Stimulated activated CD8-positive, alpha-beta memory T cell treated with anti-CD3 and anti-CD28 coated beads, Interleukin-4, amount 100 ng/mL, for 4 hours (primary cell): Measurements from ENCODE around the gene HNRNPU.

Experiments used
- DNase-seq, 2 donors: peaks; one replicate each; pipeline ENCODE4 v3.0.0-alpha.2; 2020; ENCODE audit warnings: low read depth in 2 of 2, low spot score in 1 of 2

The HNRNPU gene

DNA sequence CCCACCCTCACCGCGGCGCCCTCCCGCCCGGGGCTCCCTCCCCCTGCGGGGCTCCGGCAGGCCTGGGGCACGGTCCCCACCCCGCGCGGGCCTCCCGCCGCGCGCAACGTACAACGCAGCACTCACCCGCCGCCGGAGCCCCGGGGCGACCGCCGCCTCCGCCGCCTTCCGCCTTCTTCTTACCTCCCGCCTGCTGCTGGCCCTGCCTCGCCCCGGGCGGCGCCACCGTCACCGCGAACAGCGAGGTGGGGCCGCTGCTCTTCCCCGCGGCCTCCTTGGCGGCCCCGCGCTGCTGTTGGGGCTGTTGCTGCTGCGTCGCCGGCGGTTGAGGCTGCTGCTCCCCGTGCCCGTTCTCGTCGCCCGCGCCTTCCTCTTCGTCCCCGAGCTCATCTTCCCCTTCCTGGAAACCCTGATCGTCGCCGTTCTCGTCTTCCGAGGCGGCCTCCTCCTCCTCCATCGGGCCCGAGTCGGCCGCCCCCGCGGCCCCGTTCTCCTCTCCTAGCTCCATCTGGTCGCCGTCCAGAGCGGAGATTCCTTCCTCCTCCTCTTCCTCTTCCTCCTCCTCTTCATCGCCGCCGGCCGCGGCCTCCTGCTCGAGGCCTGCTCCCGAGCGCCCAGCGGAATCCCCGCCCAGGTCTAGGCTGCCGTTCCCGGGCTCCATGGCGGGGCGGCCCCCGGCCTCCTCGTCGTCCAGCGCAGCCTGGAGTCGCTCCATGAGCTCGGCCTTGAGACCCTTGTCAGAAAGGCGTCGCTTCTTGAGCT is 671 bp downstream of the HNRNPU start:
- DNase-seq: peak in 1 of 2 donors; percentile 21

DNA sequence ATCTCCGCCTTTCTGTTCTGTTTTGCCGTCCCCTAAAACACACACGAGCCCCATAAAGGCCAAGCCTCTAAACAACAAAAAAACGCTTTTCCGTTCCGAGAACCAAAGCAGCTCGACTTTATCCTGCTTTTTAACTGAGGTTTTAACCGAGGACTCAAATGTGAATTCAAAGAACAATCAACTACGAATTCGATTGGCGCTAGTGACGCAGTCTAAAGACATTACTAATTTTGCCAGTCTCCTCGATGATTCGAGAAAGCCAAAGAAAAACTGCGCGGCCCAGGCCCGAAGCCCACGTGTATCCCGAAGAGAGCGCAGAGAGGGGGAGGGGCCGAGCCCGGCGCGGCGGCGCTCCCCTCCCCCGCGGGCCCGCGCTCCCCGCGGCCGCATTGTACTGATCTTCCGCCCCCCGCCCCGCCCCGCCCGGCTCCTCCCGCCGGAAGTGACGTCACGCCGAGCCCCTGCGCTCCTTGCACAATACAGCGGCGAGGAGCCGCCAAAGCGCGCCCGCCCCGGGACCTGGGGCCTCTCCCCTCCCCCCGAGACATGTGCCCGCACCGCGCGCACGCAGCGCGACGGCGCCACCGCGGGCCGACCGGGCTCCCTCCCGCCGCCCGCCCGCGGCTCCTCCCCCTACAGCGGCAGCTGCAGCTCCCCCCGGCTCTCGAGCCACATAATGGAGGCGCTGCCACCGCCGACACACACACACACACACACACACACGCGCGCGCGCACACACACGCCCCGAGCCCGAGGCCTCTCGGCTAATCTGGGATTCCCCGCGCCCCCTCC is 1.4 kb downstream of the HNRNPU start:
- DNase-seq: peak; percentile 95 to 96

DNA sequence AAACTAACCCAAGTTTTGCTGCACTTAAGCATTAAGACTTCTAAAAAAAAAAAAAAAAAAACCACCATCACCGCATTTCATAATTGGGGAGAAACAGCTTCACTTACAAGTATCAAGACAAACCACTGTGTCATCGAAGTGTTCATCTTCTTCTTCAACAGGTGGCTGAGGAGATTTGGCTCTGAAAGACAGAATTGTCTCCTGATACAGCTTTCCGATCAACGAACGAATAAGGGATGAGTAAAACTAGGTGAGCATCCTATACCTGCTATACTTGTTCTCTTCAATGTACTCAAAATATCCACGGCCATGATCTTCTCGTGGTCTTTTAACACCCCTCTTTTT is 2.0 kb downstream of the HNRNPU start:
- no peak for DNase-seq

DNA sequence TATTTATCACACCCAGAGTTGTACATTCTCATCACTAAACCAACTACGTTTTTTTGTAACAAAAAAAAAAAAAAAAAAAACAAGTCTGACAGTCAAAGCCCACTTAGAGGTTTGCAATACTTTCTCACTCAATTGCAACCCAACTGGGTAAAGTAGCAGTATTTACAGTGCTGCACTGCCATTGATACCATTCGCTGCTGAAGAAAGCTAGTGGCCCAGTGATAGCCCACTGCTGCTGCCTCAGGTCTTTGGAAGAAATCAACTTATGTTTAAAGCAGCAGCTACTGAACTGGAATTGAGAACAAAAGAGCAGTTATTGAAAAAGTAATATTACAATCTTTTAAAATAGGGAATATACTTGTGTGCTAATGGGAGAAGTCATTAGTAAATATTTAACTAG is 2.7 kb downstream of the HNRNPU start:
- no peak for DNase-seq

DNA sequence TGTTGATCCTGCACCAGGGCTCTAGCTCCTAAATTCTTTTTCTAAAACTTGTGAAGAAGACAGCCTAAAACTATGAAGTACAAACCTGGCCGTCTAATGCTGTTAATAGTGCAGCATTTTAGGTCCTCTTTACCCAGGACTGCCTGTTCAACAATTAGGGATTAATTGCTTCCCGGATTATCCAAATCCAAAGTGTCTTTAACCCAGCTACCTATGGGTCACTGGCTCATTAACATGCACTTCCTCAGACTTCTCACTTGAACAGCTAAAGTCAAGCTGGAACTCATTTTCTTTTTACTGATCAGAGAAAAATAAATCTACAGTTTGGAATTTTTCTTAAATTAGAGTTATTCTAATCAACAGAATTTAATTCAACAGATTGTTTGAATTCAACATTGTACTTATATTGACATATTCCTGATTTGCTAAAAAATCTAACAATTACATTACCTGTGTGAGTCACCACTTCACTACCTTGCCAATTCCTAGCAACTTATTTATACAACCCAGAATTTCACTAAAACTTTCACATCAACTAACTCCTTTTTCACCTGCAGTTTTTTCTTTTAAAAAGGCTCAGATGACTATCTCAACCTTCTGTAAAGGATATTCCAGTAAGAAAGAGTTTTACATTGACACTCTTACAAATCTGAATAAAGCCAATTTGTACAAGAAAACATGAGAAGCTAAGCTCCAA is 3.3 kb downstream of the HNRNPU start:
- no peak for DNase-seq

DNA sequence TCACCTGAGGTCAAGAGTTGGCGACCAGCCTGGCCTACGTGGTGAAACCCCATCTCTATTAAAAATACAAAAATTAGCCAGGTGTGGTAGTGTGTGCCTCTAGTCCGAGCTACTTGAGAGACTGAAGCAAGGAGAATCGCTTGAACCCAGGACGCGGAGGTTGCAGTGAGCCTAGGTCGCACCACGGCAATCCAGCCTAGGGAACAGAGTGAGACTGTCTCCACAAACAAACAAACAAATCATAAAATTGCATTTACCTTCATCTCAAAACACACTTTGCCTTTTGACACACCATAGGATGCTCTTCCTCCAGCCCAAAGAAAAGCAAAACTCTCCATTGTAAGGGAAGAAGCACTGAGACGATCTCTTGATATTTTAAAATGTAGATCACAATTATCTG is 4.3 kb downstream of the HNRNPU start:
- DNase-seq: no peak

DNA sequence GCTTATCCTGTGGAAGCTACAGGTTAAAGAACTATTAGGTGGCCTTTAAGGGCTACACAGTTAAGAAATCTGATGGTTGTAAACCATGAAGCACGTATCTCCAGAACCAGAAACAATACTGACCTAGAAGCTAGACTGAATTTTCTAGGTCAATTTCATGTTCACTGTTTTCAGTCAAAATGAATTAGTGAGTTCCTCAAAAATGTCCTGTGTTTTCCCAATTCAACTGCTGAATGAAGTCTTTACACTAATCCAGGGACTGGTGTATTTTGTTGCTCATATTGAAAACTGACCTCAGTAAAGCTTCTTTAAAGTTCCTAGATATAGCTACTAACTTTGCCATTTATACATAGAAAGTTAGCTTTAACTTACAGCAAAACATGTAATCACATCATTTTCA is 6.0 kb downstream of the HNRNPU start:
- no peak for DNase-seq

DNA sequence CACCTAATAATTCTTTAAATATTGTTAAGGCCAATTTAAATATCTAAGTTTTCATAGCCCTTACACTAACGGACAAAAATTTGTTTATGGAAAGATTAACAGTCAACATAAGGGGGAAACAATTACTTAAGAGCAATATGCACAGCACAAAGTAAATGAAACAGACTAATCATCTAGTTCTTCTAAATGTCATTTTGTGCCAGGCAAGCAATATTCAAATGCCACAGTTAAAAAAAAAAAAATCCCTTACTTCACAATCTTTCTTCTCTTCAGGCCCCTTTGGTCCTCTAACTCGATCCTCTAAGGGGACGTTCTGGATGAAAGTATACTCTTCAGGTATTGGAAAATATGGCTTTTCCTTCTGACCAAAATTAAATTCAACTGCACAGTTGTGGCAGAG is 6.6 kb downstream of the HNRNPU start:
- no peak for DNase-seq

DNA sequence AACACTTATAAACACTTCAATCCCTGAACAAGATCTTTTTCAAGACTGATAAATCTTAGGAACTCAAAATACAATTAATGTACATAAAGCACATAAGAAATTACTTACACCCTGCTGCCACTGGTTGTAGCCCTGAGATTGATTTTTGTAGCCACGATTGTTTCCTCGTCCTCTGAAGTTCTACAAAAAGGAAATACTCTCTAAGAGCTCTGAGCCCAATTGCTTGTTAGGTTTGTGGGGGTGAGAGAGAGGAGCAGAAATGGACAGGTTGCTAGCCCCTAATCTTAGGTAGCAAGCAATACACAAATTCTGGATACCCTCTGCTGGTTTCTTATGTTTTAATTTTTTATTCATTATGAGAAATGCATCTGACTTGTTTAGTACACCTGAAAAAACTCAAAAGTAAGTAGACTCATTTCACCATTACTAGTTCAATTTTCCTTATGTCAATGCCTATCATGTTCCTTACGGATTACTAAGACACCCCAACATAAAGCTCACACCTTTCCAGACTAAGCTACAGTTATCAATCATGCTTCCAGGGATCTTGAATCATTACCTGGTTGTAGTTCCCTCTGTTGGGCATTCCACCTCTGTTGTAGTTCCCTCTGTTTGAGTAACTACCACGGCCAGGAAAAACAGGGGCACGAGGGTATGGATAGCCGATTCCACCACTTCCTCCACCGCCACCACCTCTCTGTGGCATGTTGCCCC is 9.3 kb downstream of the HNRNPU start:
- DNase-seq: no peak

DNA sequence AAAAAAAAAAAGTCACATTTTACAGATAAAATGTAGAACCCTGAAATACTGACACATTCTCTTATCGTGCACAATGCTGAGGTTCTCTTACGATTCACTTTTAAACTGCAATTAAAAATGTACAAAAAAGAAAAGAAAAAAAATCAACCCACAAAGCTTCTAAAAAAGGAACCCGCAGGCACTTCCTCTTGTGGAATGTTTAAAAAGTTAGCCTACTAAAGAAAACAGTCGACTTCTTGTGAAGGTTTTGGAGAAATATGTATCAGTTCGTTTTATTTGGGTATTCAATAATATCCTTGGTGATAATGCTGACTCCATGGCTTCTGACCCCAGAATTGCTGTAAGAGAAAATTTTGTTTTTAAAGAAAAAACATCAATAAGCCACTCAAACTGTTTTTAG is 10.2 kb downstream of the HNRNPU start:
- no peak for DNase-seq

DNA sequence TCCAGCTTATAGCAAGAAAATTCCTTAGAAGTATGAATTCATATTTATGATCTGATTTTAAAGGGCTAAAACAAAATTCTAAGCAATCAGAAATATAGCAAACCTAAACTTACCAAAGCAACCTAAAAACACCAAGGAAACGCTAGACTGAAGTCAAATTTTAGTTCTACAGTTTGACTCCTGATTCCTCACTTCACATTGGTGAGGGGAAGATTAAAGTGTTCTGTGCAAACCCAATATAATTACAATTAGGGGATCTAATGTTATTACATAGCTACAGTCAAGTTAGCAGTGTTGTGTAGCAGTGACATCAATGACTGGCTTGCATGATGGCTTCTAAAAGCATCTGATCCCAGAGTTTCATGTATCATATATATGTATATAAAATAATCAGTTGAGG is 11.6 kb downstream of the HNRNPU start:
- DNase-seq: no peak

DNA sequence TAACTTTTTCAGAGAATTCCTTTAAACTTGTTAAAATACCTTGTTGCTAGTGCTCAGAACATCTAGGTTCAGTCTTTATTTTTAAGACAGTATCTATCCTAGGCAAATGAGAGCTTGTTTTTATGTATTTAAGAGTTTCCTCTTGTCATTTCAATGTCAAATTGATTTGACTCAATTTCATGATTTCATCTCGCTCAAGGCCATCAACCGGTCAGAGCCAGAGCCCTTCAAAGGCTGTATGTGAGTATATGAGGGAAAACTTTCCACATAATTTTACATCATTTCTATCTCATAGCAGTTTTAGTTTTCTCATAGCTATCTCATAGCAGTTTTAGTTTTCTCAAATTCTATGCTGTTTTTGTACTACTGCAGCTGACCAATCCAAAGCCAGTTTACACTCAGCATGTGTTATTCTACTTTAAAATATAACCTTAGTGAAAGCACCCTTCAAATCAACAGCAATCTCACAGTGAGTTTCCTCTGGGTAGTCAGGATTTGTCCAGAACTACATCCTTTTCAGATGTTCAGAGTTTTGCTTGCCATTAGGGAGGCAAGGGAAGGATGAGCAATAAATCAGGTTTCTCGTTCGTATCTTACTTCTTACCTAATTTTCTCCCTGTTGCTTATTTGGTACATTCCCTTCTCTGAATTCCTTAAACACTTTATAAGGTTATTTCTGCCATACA is 12.7 kb downstream of the HNRNPU start:
- DNase-seq: no peak

DNA sequence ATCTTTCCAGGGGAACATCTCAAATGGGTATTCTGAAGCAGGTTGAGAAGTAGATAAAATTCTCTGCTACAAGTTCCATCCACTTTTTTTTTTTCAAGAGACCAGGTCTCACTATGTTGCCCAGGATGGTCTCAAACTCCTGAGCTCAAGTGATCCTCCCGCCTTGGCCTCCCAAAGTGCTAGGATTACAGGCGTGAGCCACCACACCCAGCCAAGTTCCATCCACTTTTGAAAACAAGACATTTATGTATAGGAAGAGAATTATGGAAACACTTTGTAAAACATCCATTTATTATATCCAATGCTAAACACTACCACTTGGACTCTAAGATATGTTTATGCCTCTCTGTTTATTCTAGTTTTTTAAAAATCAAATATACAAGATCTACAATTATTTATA is 13.4 kb downstream of the HNRNPU start:
- no peak for DNase-seq

DNA sequence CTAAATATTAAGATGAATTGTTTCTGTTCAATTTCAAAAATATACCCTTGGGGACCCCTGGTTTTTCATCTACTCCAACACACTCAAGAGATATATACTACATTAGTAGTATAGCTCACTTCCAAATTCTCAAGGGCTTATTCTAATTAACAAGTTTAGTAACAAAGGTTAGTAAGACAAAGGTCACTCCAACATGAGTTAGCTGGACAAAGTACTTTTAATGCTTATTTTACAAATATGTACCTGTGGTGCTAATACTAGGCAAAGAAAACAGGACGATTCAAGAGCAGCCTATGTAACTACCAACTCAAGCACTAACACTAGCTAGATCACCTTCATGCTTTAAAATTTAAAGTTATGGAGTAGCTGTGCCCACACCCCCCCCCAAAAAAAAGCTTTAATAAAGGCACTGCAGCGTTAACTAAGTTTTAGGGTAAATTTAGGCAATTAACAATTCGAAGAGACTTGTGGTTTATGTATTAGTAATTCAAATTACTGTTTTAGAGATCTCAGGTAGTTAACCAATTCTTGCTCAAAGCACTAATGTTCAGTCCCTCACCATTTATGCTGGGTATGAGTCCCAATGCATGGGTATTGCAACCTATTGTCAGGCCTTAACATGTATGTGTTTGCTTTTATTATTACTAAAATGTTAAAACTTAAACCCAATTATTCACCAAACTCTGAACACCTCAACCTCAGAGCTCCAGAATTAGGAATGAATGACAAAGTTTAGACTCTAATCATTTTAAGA is 14.1 kb downstream of the HNRNPU start:
- DNase-seq: no peak

DNA sequence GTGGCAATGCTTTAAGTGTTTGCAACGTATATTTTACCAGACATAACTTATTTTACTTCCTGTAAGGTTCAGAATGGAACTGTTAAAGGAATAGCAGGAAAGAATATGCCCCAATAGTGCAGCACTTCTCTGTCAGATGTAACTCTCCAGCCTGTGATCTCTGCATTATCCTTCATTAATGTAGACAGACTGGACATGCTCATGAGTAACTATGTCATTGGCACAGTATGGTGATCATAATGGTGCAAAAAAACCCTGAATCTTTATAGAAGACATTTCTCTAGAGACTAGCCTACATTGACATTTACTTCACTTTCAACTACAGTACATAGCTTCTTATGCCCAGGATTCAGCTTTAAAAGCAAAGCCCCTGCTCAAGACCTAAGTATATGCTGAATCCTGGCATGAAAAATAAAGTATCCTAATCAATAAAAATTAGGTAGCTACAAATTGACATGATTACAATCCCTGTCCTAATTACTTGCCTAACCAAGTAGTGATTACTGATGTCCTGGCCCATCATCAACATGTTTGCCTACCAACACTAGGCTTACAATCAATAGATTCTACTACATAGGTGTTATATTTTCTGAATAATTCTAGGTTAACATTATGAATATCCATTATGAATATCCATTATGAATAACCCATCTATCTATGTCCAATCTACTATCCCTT is 15.0 kb downstream of the HNRNPU start:
- DNase-seq: no peak

DNA sequence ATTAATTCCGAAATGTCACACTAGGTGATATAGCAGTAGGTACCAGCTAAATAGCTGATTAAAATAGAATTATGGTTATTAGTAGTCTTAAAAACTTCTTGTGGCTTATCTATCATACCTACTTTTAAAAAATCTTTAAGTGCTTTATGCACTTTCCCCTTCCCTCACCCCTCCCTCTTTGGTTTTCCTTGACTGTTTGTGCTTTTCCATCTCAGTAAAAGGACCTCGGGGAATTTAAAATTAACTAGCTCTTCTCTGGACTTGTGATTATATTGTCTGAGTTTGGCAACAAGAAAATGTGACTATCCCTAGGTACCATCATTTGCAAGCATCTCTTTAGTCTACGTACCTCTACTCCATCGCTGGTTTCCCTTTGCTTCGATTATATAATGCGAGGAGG is 17.7 kb downstream of the HNRNPU start:
- no peak for DNase-seq

DNA sequence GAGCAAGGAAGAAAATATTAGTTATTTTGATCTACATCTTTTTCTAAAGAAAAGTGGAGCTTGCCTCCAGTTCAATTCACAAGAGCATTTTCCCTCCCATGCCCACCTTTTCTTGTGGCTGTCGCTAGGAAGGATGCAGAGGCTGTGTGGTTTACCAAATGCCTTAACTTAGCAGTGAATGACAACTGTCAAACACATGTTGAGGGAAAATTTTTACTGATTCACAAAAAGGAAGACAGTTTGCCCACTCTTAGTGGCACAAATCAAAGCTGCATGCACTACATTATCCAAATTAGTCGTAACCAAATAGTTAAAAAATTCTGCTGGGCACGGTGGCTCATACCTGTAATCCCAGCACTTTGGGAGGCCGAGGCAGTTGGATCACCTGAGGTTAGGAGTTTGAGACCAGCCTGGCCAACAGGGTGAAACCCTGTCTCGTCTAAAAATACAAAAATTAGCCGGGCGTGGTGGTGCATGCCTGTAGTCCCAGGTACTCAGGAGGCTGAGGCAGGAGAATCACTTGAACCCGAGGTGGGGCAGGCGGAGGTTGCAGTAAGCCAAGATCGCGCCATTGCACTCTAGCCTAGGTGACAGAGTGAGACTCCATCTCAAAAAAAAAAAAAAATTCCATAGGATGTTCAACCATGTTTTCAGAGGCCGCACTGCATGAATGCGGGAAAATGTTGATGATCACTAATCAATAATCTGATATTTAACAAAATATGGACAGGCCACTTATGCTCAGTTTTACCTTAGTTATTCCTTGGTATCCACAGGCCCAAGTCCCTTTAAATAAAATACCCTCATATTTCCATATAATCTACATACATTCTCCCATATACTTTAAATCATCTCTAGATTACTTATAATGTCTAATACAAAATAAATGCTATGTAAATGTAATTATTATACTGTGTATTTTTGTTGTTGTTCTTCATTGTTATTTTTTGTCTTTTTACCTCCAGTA is 19.9 kb downstream of the HNRNPU start:
- DNase-seq: no peak

DNA sequence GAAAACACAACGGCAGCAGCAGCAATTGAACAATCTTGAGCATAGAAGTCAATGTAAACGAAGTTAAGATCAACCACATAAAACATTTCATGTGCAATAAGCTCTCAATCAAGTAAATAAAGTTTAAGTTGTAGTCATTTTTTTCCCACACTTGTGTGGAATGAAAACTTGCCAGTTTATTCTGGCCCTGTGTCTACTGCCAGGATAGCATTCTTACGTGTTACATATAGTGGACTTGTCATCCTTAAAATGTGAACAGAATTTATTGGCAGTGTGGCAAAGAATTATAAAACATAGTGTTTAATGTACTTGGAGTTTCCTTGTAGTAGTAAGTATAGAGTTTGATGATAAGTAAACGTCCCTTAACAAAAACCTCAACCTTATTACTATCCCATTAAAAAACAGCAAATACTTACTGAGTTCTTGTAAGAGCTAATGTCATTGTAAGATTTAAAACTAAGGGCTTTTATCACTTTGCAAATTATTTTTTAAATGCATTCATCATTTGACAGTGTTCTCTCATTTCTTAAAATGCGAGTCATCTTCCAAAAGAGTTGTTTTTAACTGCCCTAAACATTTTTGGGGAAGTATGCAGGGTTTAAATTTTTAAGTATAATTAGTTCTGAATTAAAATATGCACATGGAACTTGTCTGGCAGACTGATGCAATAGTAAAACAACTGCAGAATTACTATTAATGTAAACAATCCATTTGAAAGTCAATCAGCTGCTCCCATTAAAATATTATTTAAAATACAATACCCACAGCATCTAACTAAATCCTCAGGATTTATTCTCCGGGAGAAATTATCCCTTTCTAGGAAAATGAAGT is 21.0 kb downstream of the HNRNPU start:
- no peak for DNase-seq
